Body of pancreas (tissue), 4 donors: Measurements from ENCODE around the gene GGTLC1.

Experiments
- CTCF ChIP-seq, 7 experiments: fragments of 450-650 bp in 4 of 7; fragments of 200-600 bp in 3 of 7; sonication (generic) in 3 of 7; IDR thresholded peaks; one replicate each; pipeline ENCODE4 v1.5.1; 2016 to 2019; ENCODE audit warnings: antibody characterized with exemption in 7 of 7
- POLR2A ChIP-seq, 3 donors: fragments of 450-650 bp; IDR thresholded peaks; one replicate each; pipeline ENCODE4 v1.6.1; 2016; ENCODE audit warnings: antibody characterized with exemption in 3 of 3, mild to moderate bottlenecking in 2 of 3

GRCh38 chr20:23966298-23966697 is 22.3 kb downstream of the GGTLC1 start:
- no peak for TF ChIP-seq CTCF (IDR thresholded peaks at IDR 0.05)
- TF ChIP-seq POLR2A (IDR thresholded peaks at IDR 0.05): no peak
